C4-2B (cell line): ENCODE data around the gene GALNT9.

Experiments used
- CTCF ChIP-seq: fragments of 450-650 bp; conservative IDR thresholded peaks from 2 replicates; pipeline ENCODE4 v1.5.1; 2017; ENCODE audit warnings: mild to moderate bottlenecking
- ZFX ChIP-seq: fragments of 450-650 bp; IDR thresholded peaks from 2 replicates; pipeline ENCODE4 v1.6.1; 2017

GRCh38 chr12:132163911-132164288 is 165.5 kb downstream of the GALNT9 start:
- TF ChIP-seq CTCF (no peak; the same call in 1 of the 2 replicates), ZFX (no peak)
